Muscle layer of duodenum (tissue), 2 donors: ENCODE measurements around the gene PCDHB13.
"Not testable (repeated sequence)": the region's sequence is repeated elsewhere in the genome, so short reads cannot be mapped to it uniquely, and the experiment has no call there.

Experiments used
- H3K27ac ChIP-seq: one replicate; pipeline ENCODE4 v1.7.0; 2013; ENCODE audit warnings: mild to moderate bottlenecking, low read length
- H3K27me3 ChIP-seq: one replicate; pipeline ENCODE4 v1.7.0; 2013; ENCODE audit warnings: low read depth, mild to moderate bottlenecking, control low read depth, low read length
- H3K36me3 ChIP-seq, 2 donors: one replicate each; pipeline ENCODE4 v1.7.0; 2013; ENCODE audit warnings: low read length in 2 of 2, control low read depth in 1 of 2, mild to moderate bottlenecking in 1 of 2; ENCODE audit not compliant: insufficient read depth in 2 of 2, control insufficient read depth in 1 of 2
- H3K4me1 ChIP-seq, 2 donors: one replicate each; pipeline ENCODE4 v1.7.0; 2013; ENCODE audit warnings: low read length in 2 of 2, mild to moderate bottlenecking in 2 of 2, control low read depth in 1 of 2, moderate library complexity in 1 of 2; ENCODE audit not compliant: insufficient read depth in 2 of 2, control insufficient read depth in 1 of 2
- H3K4me3 ChIP-seq, 2 donors: one replicate each; pipeline ENCODE4 v1.7.0; 2013; ENCODE audit warnings: low read length in 2 of 2, low read depth in 1 of 2, mild to moderate bottlenecking in 1 of 2
- H3K9me3 ChIP-seq, 2 donors: one replicate each; pipeline ENCODE4 v1.7.0; 2013; ENCODE audit warnings: low read length in 2 of 2, control low read depth in 1 of 2, mild to moderate bottlenecking in 1 of 2; ENCODE audit not compliant: control insufficient read depth in 1 of 2
- donor health status: healthy.

PCDHB13 gene

GRCh38 chr5:141186897-141187512, 26.7 kb upstream of the PCDHB13 start, which contains the start of gene PCDHB9:
TSS of gene PCDHB9 (plus strand) at chr5:141187161. CDS start at chr5:141187319, 158 bp downstream.
- H3K27me3 ChIP-seq: no peaks in the 10 kb centered on the region
- no peak within 1 kb of the TSS for H3K27ac ChIP-seq
- H3K36me3 ChIP-seq: no peaks in the 10 kb centered on the region
- H3K4me1 ChIP-seq: no peaks in the 10 kb centered on the region
- H3K9me3 ChIP-seq: peaks cover 22 to 66% of the 10 kb centered on the region in 2 donors
- H3K4me3 ChIP-seq: peak within 1 kb of the TSS; percentile 40 to 52

- not testable (repeated sequence) for H3K27ac ChIP-seq, H3K36me3 ChIP-seq, H3K4me1 ChIP-seq, H3K27me3 ChIP-seq
- H3K4me3 ChIP-seq: peak overlapping the region in 1 of 2 donors; percentile 44
- H3K9me3 ChIP-seq: peaks cover 18 to 64% of the 10 kb centered on the region in 2 donors
Observed at GRCh38 chr5:141188682-141189081, 25.0 kb upstream of the PCDHB13 start.

GRCh38 chr5:141189131-141189530, 24.6 kb upstream of the PCDHB13 start:
- not testable (repeated sequence) for H3K36me3 ChIP-seq, H3K27ac ChIP-seq, H3K4me1 ChIP-seq, H3K27me3 ChIP-seq
- H3K4me3 ChIP-seq: peak overlapping the region in 1 of 2 donors; percentile 44
- peaks cover 18 to 63% of the 10 kb centered on the region in 2 donors for H3K9me3 ChIP-seq

GRCh38 chr5:141192110-141192725, 21.5 kb upstream of the PCDHB13 start, which contains the start of gene PCDHB10:
TSS of gene PCDHB10 (plus strand) at chr5:141192353. CDS start at chr5:141192553, 200 bp downstream.
- Histone ChIP-seq H3K9me3 (peaks cover 15 to 54% of the 10 kb centered on the region in 2 donors), H3K27me3 (no peaks in the 10 kb centered on the region), H3K4me1 (no peaks in the 10 kb centered on the region), H3K27ac (no peak within 1 kb of the TSS), H3K36me3 (no peaks in the 10 kb centered on the region), H3K4me3 (peak within 1 kb of the TSS; percentile 49 to 55)

GRCh38 chr5:141194332-141194731, 19.4 kb upstream of the PCDHB13 start:
- not testable (repeated sequence) for H3K27me3 ChIP-seq, H3K27ac ChIP-seq, H3K4me1 ChIP-seq, H3K36me3 ChIP-seq
- Histone ChIP-seq H3K9me3 (peaks cover 32 to 57% of the 10 kb centered on the region in 2 donors), H3K4me3 (peak overlapping the region in 1 of 2 donors; percentile 41)

- no peak overlapping the region for H3K27ac ChIP-seq
- peaks cover 37 to 67% of the 10 kb centered on the region in 2 donors for H3K9me3 ChIP-seq
- H3K27me3 ChIP-seq: no peaks in the 10 kb centered on the region
- peak overlapping the region in 1 of 2 donors; percentile 29 for H3K4me3 ChIP-seq
- no peaks in the 10 kb centered on the region for H3K36me3 ChIP-seq
- H3K4me1 ChIP-seq: no peaks in the 10 kb centered on the region
Observed at GRCh38 chr5:141196363-141196762, 17.4 kb upstream of the PCDHB13 start.

- Histone ChIP-seq H3K9me3 (peaks cover 28 to 57% of the 10 kb centered on the region in 2 donors), H3K4me3 (peak within 1 kb of the TSS; percentile 18 to 54), H3K4me1 (no peaks in the 10 kb centered on the region), H3K36me3 (no peaks in the 10 kb centered on the region), H3K27me3 (no peaks in the 10 kb centered on the region), H3K27ac (no peak within 1 kb of the TSS)
Observed at GRCh38 chr5:141199359-141200235, 14.1 kb upstream of the PCDHB13 start, which contains the start of gene PCDHB11. TSS of gene PCDHB11 (plus strand) at chr5:141199627. CDS start at chr5:141199775, 148 bp downstream.

- Histone ChIP-seq H3K9me3 (peaks cover 25 to 60% of the 10 kb centered on the region in 2 donors), H3K4me3 (peak overlapping the region in 1 of 2 donors; percentile 54)
- not testable (repeated sequence) for H3K27me3 ChIP-seq, H3K36me3 ChIP-seq, H3K4me1 ChIP-seq, H3K27ac ChIP-seq
Observed at GRCh38 chr5:141201126-141201525, 12.6 kb upstream of the PCDHB13 start.

GRCh38 chr5:141201646-141202045, 12.1 kb upstream of the PCDHB13 start:
- Histone ChIP-seq H3K9me3 (peaks cover 25 to 55% of the 10 kb centered on the region in 2 donors), H3K4me3 (peak overlapping the region in 1 of 2 donors; percentile 9)
- H3K27ac ChIP-seq, H3K4me1 ChIP-seq, H3K27me3 ChIP-seq, H3K36me3 ChIP-seq: not testable (repeated sequence)

- Histone ChIP-seq H3K4me3 (peak within 1 kb of the TSS; percentile 35 to 51), H3K36me3 (peaks cover 0 to 6% of the 10 kb centered on the region in 2 donors), H3K9me3 (peaks cover 11 to 50% of the 10 kb centered on the region in 2 donors), H3K27ac (no peak within 1 kb of the TSS), H3K27me3 (no peaks in the 10 kb centered on the region), H3K4me1 (no peaks in the 10 kb centered on the region)
Observed at GRCh38 chr5:141208478-141208877, 5.2 kb upstream of the PCDHB13 start, which contains the start of gene PCDHB12. TSS of gene PCDHB12 (plus strand) at chr5:141208719. CDS start at chr5:141208908, 189 bp downstream.

GRCh38 chr5:141210281-141210680, 3.4 kb upstream of the PCDHB13 start:
- not testable (repeated sequence) for H3K27me3 ChIP-seq, H3K27ac ChIP-seq, H3K36me3 ChIP-seq, H3K4me1 ChIP-seq
- Histone ChIP-seq H3K4me3 (peak overlapping the region in 1 of 2 donors; percentile 51), H3K9me3 (peaks cover 19 to 60% of the 10 kb centered on the region in 2 donors)
